Transverse colon (tissue), 4 donors: Measurements from ENCODE around the gene CNOT6L. TPM values are rescaled to one million over a fixed set of nuclear protein-coding genes. Genes with fewer than 3 reads are reported as not detected.

Experiments used
- DNase-seq: peaks from one replicate; pipeline ENCODE4 v3.0.0-alpha.2; 2019
- H3K27ac ChIP-seq, 4 donors: fragments of 200-600 bp; sonication (generic); 2 replicates each; pipeline ENCODE4 v1.5.1; 2016 to 2018; ENCODE audit warnings: inconsistent platforms in 4 of 4
- H3K27me3 ChIP-seq: fragments of 200-600 bp; sonication (generic); 2 replicates; pipeline ENCODE4 v1.5.1; 2017; ENCODE audit warnings: inconsistent platforms
- H3K36me3 ChIP-seq, 4 donors: fragments of 200-600 bp; sonication (generic); 2 replicates each; pipeline ENCODE4 v1.5.1; 2017 to 2019; ENCODE audit warnings: inconsistent platforms in 4 of 4
- H3K4me1 ChIP-seq, 4 donors: fragments of 200-600 bp; sonication (generic); 2 replicates each; pipeline ENCODE4 v1.5.1; 2017 to 2020; ENCODE audit warnings: inconsistent platforms in 4 of 4
- H3K4me3 ChIP-seq, 4 donors: fragments of 200-600 bp; sonication (generic); 1 replicate in 1 of 4; 2 replicates in 3 of 4; pipeline versions ENCODE4 v1.5.1 to v1.6.1; 2017 to 2019; ENCODE audit warnings: inconsistent platforms in 4 of 4
- H3K9me3 ChIP-seq, 2 donors: fragments of 200-600 bp; sonication (generic); 2 replicates each; pipeline ENCODE4 v1.5.1; 2017 to 2019; ENCODE audit warnings: inconsistent platforms in 2 of 2
- CTCF ChIP-seq, 5 experiments: fragments of 200-600 bp in 3 of 5; fragments of 450-650 bp in 2 of 5; sonication (generic) in 3 of 5; IDR thresholded peaks; 1 replicate in 2 of 5; 2 replicates in 3 of 5; pipeline ENCODE4 v1.5.1; 2016 to 2017; ENCODE audit warnings: antibody characterized with exemption in 5 of 5, inconsistent platforms in 3 of 5, mild to moderate bottlenecking in 2 of 5, moderate library complexity in 1 of 5
- EP300 ChIP-seq: sonication (generic); formaldehyde crosslinking; IDR thresholded peaks from one replicate; pipeline ENCODE4 v1.6.1; 2017; ENCODE audit warnings: antibody characterized with exemption, low read depth
- POLR2A ChIP-seq: fragments of 450-650 bp; IDR thresholded peaks from one replicate; pipeline ENCODE4 v1.6.1; 2016; ENCODE audit warnings: antibody characterized with exemption, mild to moderate bottlenecking, moderate library complexity
- POLR2AphosphoS5 ChIP-seq, 3 donors: sonication (generic); formaldehyde crosslinking; IDR thresholded peaks; one replicate each; pipeline ENCODE4 v1.6.1; 2016; ENCODE audit warnings: antibody characterized with exemption in 3 of 3
- WGBS, 2 donors: methylation state at CpG; one replicate each; pipeline ENCODE4 v1.1.5; 2018; ENCODE audit warnings: low coverage in 1 of 2; 5-methylcytosine and 5-hydroxymethylcytosine counted together
- in situ Hi-C, 4 donors: fragments of 200-750 bp; cut with MboI; loops; one replicate each; pipeline versions ENCODE4 v1.15.0 to v1.15.1; 2017; ENCODE audit warnings: low sequenced_read_pairs in 3 of 4, low pct_ligation_motif_present in 1 of 4, low pct_unique_long_range_greater_than_20kb in 1 of 4
- intact Hi-C: fragments of 100-400 bp; cut with DNase I; formaldehyde crosslinking; loops from one replicate; pipeline ENCODE4 v1.15.1; 2023; ENCODE audit warnings: low total_unique reads
- total RNA-seq, 4 donors: library from RNA; depleted of rRNA; stranded (reverse); fragments of >200 nt; gene quantifications; one replicate each; pipeline ENCODE4 v1.1.0, GENCODE V29; 2016

CNOT6L gene
- total RNA-seq, 4 donors from 2014 or later = 2.2 to 30.5 (median 14.9) TPM

- no peak overlapping the region for H3K4me3 ChIP-seq
- DNase-seq = no peak
- no peaks in the 10 kb centered on the region for H3K27me3 ChIP-seq
- intact Hi-C loops = no loop called here
- no peak for TF ChIP-seq CTCF (IDR thresholded peaks at IDR 0.05)
- no peak for TF ChIP-seq EP300
- no peak for TF ChIP-seq POLR2AphosphoS5 (IDR thresholded peaks at IDR 0.05)
- no peak for TF ChIP-seq POLR2A
- 66 to 72% methylated on average over 2 of the region's 2 CpGs for WGBS, 2 donors
- no peaks in the 10 kb centered on the region for H3K4me1 ChIP-seq
- H3K36me3 ChIP-seq = no peaks in the 10 kb centered on the region
- in situ Hi-C loops = no loop called here
- H3K27ac ChIP-seq = no peak overlapping the region
- H3K9me3 ChIP-seq = no peaks in the 10 kb centered on the region
Measured at GRCh38 chr4:77833126-77833724, 14.1 kb upstream of the CNOT6L start.

GRCh38 chr4:77827343-77827742, 8.2 kb upstream of the CNOT6L start:
- Histone ChIP-seq H3K9me3 (no peaks in the 10 kb centered on the region), H3K4me1 (no peaks in the 10 kb centered on the region), H3K4me3 (no peak overlapping the region), H3K27me3 (no peaks in the 10 kb centered on the region), H3K36me3 (no peaks in the 10 kb centered on the region), H3K27ac (peak overlapping the region in 2 of 4 donors; percentile 4 to 35)
- intact Hi-C loops = no loop called here
- no peak for DNase-seq
- TF ChIP-seq CTCF (IDR thresholded peaks at IDR 0.05) = no peak
- TF ChIP-seq EP300 = no peak
- TF ChIP-seq POLR2AphosphoS5 (IDR thresholded peaks at IDR 0.05) = no peak
- TF ChIP-seq POLR2A = no peak
- in situ Hi-C loops = no loop called here

- TF ChIP-seq POLR2AphosphoS5 (IDR thresholded peaks at IDR 0.05) (no peak), EP300 (no peak), POLR2A (no peak), CTCF (IDR thresholded peaks at IDR 0.05) (no peak)
- Histone ChIP-seq H3K4me3 (no peak overlapping the region), H3K27ac (no peak overlapping the region), H3K9me3 (no peaks in the 10 kb centered on the region), H3K27me3 (no peaks in the 10 kb centered on the region), H3K4me1 (peaks cover 0 to 3% (median 2%) of the 10 kb centered on the region in 4 donors), H3K36me3 (no peaks in the 10 kb centered on the region)
- in situ Hi-C loops = no loop called here
- 73 to 82% methylated on average over 6 of the region's 6 CpGs for WGBS, 2 donors
- no peak for DNase-seq
- intact Hi-C loops = no loop called here
Measured at GRCh38 chr4:77826275-77826674, 7.1 kb upstream of the CNOT6L start.

- H3K27me3 ChIP-seq = no peaks in the 10 kb centered on the region
- H3K9me3 ChIP-seq = no peaks in the 10 kb centered on the region
- TF ChIP-seq POLR2AphosphoS5 (IDR thresholded peaks at IDR 0.05) (peak in 2 of 3 donors; percentile 26 to 45), CTCF (IDR thresholded peaks at IDR 0.05) (no peak), EP300 (no peak), POLR2A (peak; percentile 42)
- in situ Hi-C loops (no loop called here), intact Hi-C loops (no loop called here)
- peaks cover 1 to 21% (median 16%) of the 10 kb centered on the region in 4 donors for H3K4me1 ChIP-seq
- no peak overlapping the region for H3K4me3 ChIP-seq
- WGBS, 2 donors = 58 to 63% methylated on average over 1 of the region's 1 CpG
- no peaks in the 10 kb centered on the region for H3K36me3 ChIP-seq
- peak overlapping the region; percentile 96 to 100 (median 100) for H3K27ac ChIP-seq
- no peak for DNase-seq
Measured at GRCh38 chr4:77821775-77822174, 2.6 kb upstream of the CNOT6L start.
